ENCODE data around the gene PSMB2.

PSMB2 gene

DNA sequence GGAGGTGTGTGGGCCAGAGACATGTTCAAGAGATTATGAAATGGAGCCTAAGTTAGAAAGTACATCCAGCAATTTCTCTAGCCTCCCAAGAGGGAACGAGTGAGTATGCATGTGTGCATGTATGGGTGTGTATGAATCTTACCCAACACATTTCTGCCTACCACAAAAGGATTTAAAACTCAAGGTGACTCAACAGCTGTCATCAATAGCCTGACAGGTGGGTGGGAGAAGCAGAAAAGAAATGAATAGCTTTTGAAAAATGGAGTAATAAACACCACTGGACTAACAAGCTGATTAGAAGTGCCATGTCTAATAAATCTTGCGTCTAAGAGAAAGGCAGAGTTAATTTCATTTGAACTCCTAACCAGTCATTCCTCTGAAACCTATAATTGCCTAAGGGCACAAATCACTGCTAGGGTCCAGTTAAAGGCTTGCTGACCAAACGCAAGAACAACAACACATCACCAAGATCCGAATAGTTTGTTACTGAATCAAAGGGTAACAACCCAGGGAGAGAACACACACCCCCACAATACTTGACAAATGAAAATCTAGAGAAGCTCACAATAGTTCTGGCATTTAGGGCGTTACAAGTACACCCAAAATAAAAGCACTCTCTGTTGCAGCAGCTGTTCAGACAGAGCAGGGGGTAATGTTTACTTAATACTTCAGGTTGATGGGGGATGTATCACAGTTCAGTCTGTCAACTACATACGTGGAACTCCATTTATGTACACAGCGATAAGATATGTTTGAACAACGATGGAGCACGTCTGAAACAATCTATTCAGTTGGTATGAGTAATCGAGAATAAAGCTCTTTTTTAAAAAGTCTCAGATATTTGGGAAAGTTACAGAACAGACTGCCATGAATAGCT lies 85.5 kb downstream of the PSMB2 start:
- no peak for DNase-seq

DNA sequence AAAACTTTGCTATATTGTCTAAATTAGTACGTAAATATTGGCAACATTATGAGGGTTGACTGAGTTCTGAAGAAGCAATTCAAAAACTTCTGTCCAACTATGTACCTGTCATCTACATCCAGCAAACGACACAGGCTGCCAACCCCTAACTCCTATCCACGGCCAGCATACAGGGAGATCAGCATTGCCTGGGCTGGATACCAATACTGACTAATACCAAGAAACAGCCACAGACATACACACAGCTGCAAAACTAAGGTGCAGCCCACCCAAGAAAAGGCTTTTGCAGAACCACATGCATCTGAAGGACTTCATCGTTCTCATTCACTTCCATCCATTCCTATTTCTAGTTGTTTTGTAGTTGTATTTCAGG lies 86.1 kb downstream of the PSMB2 start:
- no peak for DNase-seq

DNA sequence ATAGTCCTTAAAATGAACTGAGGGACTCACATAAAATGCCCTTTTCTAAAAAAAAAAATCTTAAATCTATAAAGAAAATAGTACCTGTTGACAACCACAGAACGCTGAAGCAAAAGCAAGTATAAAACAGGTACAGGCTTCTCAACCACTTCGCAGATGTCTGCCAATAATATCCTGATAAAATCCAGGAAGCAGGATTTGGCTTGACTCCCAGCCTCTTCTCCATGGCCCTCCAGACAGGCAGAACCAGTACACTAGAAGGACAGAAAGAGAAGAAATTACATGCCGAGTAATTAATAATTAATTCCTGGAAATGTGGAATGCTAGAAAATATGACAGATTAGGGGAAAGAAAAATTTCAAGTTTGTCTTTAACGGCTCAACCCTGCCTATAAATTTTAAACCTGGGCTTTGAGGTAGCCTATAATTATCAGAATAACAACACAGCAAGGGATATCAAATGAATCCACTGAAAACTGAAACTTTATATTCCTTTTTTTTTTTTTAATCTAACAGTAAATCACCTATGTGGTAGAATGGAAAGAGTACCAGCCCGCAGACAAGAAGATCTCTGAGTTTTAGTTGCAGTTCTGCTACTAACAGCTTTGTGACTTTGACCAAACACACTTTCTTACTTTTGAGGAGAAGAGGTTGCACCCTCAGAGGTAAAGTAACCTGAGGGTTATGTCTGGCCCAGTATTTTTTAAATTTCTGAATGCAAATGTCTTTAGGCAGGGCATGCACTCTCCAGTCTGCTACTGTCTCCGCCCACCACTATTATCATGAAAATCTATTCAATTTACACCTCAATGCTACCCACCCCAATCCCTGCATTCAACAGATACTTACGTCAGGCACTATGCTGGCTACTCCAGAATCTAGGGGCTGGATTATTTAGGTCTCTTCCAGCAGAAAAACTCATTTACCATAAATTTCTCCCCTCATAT lies 86.8 kb downstream of the PSMB2 start:
- DNase-seq: peak; percentile 24

DNA sequence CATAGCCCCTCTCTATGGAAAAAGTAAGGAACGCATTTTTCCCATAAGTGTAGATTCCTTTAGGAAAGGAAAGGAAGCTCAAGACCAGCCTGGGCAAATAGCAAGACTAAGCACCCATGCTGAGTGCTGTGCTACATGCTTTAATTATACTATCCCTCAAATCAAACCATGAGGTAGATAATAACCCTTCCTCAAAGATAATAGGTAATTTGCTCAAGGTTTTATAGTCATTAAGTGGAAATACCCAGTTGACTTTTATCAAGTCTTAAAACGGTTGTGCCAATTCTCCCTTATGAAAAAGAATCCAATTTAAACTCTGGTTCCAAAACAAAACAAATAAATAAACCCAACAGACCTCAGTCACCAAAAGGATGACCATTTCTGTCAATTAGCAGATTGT lies 87.5 kb downstream of the PSMB2 start:
- no peak for DNase-seq
